NCI-H524 treated with DMSO at 0.1 percent for 48 hours (cell line): Measurements from ENCODE around the gene SMCO2.
"Not testable (repeated sequence)": the region's sequence is repeated elsewhere in the genome, so short reads cannot be mapped to it uniquely, and the experiment has no call there.

Experiments used
- DNase-seq: peaks from one replicate; lab custom pipeline; 2025; lab: John Stamatoyannopoulos, UW

SMCO2 gene

DNA sequence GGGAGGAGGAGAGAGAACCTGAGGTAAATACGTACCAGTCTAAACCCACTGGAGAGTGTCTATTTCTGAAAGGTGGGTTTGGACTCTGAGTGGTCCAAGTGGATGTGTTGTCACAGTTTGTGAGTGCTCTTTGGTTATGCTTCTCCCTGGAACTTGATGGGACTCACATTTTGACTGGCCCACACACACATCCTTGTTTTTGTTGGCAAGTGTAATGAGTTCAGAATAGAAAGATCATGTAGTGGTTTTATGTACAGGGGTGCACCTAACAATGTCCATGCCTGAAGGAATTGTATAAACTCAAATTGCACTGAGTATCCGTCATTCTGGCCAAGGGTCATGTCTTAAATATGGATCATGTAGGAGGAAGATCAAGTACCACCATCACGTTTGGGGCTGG is 82.3 kb downstream of the SMCO2 start:
- DNase-seq: no peak

DNA sequence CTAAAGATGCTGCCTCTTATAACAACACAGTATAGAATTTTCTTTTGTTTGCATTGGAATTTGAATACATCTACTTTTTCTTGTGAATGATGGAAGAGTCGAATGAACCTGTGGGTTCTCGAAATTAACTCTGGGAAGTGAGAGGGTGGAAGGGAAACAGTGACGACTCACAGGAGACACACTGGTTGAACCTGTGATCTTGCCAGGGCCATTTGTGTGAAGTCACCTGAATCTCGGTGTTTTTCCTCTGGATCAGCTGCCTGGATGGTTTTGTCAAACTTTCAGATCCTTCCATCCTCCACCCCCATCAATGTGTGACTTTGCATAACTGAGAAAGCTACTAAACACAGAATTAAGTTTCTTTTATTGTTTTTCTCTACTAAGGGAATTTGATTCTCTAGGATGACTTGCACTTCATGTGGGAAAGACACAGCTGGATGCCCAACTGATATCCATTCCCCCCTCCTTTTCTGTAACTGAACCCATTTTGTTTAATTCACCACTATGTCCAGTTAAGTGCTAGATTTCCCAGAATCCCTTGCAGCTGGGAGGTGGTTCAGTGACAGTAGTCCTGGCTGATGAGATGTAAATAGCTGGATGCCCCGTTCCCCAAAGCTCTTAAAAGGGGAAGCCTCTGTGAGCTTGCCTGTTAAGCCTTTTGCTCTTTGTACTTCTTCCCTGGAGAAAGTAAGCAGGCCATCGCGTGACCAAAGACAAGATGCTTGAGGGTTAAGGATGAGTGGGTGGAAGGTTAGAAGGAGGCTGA is 83.8 kb downstream of the SMCO2 start:
- no peak for DNase-seq

DNA sequence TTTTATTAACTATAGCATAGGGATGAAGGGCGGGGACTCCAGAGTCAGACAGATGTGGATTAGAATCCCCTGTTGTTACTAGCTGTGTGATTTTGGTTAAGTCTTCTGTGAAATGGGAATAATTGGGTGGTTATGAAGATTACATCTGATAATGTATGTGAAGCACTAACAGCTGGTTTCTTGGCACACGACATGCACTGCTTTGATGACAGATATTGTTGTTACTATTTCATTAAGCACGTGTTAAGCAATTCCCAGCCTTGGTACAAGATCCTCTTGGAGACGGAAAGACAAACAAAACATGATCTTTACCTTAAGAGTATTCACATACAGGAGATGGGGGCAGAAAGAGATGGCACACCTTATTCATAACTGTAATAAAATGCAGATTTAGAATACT is 85.4 kb downstream of the SMCO2 start:
- no peak for DNase-seq

DNA sequence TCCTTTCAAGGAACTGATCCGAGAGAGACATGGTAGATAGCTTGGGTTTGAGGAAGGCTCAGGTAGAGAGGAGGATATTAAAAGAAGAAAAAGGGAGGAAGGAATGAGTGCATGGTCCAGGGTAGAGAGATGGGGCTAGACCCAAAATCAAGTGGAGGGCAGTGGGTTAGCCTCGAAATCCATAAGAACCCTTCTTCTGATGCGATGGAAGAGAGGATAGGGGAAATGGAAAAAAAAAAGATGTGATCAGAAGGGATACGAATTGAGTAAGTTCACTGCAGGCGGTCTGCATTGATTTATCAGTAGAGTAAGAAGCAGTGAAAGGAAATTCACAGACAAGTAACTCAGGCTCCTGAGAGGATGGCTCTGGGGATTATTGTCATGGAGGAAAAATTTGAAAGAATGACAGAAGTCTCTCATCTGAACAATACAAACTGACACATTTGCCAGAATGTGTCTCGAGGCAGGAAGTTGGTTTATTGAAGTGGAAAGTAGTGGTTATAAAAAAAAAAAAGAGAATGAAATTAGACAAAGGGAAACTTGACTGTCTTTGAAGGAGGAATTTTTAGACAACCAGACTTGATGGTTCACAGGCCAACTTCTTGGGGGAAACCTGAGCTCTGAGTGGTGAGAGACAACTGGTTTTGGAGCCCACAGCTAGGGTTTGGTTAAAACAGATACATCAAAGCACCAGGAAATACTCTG is 87.7 kb downstream of the SMCO2 start:
- no peak for DNase-seq

DNA sequence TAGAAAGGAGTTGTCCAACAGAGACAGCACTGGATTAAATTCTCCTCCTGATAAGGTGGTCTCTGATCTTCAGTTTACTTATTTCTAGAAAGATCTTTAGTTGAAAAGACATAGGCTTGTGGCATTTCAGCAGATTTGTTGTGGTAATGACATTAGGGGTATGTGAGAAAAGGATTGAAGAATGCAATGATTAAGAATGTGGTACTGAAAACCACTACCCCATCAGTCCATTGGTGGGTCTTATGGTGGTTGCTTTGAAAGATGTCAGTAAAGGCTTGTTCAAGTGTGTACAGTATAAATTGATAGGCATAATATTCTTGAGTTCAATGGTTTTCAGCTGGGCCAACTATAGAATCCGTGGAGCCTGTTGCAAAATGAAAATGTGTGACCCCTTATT is 88.2 kb downstream of the SMCO2 start:
- DNase-seq: no peak

DNA sequence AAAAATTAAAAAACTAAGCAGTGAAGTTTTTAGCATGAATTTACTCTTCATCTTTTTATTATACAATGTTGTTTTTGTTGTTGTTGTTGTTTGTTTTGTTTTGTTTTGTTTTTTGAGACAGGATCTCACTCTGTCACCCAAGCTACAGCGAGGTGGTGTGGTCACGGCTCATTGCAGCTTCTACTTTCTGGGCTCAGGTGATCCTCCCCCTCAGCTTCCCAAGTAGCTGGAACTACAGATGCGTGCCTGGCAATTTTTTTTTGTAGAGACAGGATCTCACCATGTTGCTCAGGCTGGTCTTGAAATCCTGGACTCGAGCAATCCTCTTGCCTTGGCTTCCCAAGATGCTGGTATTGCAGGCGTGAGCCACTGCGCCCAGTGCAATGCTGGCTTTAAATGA is 88.8 kb downstream of the SMCO2 start:
- no peak for DNase-seq

DNA sequence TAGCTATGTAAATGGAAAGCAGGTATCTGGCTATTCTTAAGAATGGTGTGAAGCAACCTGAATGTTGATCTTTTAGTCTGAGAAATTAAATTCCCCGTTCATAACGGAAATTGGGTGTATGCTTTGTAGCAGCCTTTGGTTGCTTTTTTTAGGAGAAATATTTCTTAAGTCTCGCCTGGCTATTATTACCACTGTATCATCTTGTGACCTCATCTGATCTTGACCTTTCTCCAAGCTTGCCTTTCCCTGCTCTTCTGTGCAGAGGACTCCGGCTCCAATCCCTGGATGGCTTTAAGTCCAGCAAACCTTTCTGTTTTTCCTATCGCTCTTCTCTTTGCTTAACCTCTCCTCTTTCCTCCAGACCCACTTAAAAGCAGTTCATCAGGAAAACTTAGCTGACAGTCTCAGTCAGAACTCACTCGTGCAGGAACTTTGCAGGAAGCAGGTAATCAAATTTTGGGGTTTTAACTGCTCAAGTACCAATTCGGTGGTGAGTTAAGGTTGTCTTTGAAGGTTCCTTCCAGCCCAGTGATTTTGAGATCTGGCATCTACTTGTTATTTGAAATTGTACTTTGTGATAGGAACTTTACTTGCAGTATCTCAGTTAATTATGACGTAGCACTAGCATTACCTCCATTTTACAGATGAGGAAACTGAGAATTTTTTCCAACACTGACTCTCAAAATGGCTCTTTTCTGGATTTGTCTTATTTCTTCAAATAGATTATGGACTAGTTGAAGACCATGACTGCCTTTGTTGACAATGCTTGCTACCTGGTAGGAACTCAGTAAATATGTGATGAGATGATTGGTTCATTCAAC is 91.5 kb downstream of the SMCO2 start:
- no peak for DNase-seq

DNA sequence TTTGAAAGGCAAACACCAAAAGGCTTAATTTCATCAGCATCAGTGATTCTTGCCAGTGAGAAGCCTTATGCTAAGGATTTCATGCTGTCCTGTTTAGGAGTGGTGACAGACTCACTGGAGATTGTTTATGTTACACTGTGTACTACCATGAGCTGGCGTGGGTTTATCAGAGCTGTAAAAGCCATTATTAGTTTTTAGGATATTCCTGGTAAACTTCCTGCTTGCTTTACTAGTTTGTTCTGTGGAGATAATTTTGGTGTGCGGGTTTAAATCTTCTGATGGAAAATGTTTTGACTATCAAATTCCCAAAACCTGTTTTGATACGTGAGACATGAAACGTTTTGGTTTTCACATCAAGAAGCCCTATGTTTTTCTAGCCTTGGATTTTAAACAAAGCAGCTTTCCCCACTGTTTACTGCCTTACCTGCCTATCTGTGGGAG is 92.7 kb downstream of the SMCO2 start:
- no peak for DNase-seq

DNA sequence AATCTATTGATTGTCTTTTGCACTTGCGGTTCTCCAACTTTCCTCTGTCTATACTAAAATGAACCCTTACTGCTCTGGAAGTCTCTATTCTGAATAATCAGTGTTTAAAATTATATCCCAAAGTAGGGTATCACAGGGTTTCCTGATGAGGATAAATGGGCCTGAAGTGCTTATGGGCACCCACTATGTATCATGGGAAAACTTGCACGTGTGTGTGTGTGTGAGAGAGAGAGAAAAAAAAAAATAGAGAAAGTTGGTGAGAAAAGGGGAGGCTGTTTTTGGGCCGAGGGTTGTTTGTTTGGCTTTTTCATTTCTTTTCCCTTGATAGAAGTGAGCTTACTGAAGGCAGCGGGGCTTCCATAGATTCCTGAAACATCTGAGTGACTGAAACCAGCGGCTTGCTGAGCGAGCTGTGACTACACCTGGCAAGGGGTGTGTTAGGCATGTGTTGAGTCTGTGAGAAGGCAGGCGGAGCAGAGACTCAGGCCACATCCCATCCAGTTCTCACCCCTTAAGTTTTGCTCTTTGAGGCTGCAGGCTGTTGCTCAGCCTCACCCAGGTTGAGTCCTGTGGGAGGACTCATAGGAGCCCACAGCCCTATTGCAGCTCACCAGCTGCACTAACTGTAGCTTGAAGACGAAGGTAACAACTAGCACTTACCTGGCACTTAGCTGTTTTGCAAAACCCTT is 94.6 kb downstream of the SMCO2 start:
- no peak for DNase-seq

DNA sequence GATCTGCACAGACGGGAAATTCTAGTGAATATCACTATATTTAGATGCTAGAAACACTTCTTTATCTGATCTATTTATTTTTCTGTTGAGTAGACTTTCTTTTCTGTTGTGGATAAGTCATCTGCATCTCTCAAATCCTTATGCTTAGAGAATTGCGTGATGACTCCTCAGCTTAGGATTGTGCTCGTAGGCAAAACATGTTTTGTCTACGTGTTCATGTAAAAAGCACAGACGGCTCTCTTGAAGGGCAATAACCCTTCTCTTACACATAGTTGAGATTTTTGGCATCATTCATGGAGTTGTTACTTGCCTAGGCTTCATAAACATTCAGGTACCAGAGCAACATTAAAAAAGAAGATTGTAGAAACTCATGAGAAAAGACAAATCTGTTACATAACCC is 96.1 kb downstream of the SMCO2 start:
- no peak for DNase-seq

DNA sequence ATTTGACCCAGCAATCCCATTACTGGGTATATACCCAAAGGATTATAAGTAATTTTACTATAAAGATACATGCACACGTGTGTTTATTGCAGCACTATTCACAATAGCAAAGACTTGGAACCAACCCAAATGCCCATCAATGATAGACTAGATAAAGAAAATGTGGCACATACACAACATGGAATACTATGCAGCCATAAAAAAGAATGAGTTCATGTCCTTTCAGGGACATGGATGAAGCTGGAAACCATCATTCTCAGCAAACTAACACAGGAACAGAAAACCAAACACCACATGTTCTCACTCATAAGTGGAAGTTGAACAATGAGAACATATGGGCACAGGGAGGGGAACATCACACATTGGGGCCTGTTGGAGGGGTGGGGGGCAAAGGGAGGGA is 98.3 kb downstream of the SMCO2 start:
- DNase-seq: not testable (repeated sequence)

DNA sequence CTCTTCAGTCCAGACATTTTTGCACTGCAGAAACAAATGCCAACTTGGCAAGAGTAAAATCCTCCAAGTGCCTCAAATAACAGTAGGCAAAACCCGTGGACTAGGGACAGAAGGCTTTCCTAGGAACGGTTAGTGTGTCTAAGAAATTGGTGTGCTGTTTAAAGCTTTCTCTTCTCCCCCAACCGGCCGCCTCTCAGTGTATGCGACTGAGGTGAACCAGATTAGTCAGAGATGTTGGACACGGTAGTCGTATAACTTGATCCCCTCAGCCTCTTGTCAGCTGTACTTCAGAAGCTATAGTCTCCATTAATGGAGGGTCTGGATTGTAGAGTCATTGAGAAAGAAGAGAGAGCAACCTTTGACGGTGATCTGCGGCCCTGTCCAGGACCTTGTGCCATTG is 99.1 kb downstream of the SMCO2 start:
- DNase-seq: no peak

DNA sequence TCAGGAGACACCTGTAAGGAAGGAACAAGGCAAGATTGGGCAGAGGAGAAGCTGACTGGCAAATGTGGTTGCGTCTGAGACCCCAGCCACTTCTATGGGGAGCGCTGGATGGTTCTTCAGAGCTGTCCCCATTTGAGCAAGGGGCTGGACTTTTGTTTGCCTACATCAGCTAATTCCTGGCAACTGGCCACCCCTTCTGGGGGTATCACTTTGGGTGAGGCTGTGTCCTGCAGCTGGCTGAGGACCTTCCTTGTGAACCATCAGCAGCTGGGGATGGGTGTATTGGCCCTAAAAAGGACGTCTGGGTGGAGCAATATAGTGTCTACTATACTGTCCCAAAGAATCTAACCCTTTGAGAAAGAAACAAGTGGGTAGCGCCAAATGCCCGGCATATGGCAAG is 101.1 kb downstream of the SMCO2 start:
- DNase-seq: no peak

DNA sequence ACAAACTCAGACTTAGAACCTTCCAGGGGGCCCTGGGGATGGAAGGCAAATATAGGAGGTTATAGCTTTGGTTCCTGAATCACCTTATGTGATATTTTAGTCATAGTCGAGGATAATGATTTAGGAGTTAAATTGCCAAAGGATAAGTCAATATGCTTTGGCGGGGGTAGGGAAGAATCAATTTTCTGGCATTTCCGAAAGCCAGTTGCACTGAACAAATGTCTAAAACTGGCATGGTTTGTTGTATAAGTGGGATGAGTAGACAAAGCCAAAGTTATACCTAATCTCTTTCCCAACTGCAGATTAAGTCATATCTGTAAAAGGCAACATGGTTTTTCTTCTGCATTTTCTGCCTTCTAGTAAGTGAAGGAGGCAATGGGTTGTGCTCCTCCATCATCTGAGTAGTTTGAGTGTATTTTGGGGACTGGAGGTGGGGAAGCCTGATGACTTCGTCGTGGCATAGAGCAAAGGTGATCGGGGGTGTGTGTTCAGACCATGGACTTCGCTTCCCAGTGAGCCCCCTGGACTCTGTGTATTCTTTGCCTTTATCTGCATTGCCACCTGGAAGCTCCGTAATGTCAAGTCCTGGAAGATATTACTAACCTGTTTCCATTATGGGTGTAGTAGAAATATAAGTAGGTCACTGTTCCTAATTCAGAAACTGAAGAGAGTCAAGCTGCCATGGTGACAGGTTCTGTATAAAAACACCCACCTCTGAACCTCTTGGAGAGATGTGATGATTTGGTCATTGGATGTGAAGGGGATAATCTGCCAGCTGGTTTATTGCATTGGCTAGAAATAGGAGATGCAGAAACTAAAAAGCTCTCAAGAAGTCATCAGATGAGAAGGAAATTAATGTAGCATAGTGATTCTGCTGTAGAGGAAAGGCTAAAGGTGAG is 102.0 kb downstream of the SMCO2 start:
- no peak for DNase-seq

DNA sequence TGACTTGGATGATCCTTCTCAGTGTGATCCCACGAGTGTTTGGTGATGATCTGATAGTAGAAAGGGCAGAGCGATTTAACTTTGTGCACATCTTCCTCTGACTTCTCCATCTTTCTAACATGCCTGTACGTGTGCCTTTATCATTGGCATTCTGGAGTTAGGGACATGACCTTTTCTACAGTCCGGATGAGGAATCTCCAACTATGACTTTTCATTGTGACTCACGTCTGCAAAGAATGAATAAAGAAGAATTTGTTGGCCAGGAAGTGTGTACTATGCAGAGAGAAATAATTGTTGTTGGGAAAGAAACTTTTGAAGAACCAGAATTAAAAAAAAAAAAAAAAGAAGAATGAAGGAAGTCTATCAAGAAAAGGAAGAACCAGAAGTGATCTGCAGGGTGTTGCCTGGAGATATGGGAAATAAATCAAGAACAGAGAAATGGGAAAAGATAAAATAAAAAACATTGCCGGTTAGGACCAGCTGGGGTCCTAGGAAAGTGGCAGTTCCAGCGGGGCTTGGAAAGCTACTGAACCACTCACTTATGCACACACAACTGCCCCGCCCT is 102.8 kb downstream of the SMCO2 start:
- DNase-seq: no peak

DNA sequence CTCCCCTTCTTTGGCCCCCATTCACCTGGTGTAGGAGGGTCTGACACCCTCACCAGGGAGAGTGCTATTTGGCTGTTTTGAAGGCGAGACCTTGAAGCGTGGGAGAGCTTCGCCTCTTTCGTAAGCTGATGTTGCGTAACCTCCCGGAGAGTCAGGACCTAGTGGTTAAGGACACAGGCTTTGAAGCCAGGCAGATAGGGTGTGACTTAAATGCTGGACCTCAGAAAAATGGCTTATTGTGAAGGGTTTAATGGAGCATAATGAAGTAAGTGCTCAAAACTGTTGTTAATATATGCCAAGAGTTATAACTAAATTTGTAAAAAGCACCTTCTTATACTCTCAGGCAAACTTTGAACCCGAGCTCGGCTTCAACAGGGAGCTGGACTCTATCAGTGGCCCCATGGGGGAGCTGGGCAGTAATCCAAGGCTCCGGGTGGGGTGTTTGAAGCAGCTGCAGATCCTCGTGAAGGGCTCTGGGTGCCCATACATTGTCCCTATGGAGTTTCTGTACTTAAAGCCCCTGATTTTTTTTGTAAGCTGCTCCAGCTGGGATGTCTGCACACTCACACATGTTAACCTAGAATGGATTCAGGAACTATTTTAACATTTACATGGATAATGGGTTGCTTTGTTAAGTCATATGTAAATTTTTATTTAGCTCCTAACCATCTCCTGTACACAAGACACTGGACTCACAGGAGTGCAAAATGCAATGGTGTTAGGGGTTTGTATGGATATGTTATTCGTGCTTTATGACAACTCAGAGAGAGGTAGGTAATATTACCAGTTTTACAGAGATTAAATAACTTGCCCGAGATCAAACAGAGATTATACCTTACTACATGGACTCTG is 103.5 kb downstream of the SMCO2 start:
- no peak for DNase-seq

DNA sequence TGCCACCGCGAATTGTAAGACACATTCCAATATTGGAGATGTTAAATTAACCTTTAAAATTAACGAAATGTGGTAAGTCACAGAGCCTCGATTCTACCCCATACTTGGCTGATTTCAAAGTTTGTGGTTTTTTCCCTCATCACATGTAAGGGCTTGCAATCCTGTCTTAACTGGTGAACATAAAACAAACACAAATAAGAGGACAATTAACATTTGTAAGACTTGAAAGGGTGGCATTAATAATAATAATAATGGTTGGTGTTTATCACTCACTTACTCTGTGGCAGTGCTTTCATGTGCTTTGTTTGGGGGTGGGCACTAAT is 104.1 kb downstream of the SMCO2 start:
- no peak for DNase-seq

DNA sequence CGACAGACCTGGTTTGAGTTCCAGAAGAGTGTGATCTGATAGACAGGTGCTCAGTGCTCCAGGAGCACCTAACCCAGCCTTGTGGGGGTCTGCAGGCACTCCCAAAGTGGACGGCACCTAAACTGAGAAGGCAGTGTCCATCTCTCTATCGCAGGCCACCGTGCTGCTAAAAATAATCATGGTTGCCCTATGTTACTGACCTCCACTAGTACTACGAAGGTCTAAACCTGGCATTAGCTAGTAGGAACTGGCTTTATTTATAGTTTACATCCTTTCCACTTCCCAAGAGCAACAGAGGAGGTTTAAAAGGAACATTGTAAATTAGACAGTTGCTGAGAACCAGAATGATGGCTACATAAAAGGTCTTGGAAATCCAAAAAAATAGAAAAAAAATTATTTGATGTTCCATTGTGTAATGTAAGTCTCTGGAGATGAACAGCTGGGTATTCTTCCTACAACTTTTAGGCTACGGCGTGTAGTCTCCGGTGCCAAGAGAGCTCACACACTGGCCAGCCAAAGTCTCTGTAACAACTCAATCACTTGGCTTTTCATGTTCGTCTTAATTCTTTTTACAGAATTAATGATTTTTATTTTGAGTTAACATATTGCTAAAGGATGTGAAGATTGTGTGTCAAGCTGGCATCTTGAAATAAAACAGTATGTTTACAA is 104.8 kb downstream of the SMCO2 start:
- DNase-seq: no peak
